Measurements from ENCODE around the gene ALK. TPM values are rescaled to one million over a fixed set of nuclear protein-coding genes. Genes with fewer than 3 reads are reported as not detected.

Gene ALK
- total RNA-seq, 1 donor: under 0.01 TPM

- no peak for DNase-seq (ENCODE audit: low read depth in 2 of 3, low spot score in 2 of 3)
These were observed 444.2 kb downstream of the ALK start for GRCh38 chr2:29477186-29477585.

GRCh38 chr2:29475499-29475898 lies 445.9 kb downstream of the ALK start:
- no peak for DNase-seq (ENCODE audit: low read depth in 2 of 3, low spot score in 2 of 3)

GRCh38 chr2:29469961-29470360 lies 451.4 kb downstream of the ALK start:
- no peak for DNase-seq (ENCODE audit: low read depth in 2 of 3, low spot score in 2 of 3)

- no peak for DNase-seq (ENCODE audit: low read depth in 2 of 3, low spot score in 2 of 3)
These were observed 451.9 kb downstream of the ALK start for GRCh38 chr2:29469516-29469915.

- DNase-seq (ENCODE audit: low read depth in 2 of 3, low spot score in 2 of 3): no peak
These were observed 458.0 kb downstream of the ALK start for GRCh38 chr2:29463181-29463900.

GRCh38 chr2:29462293-29462692 lies 459.1 kb downstream of the ALK start:
- DNase-seq (ENCODE audit: low read depth in 2 of 3, low spot score in 2 of 3): no peak

- no peak for DNase-seq (ENCODE audit: low read depth in 2 of 3, low spot score in 2 of 3)
These were observed 461.2 kb downstream of the ALK start for GRCh38 chr2:29460190-29460589.

- no peak for DNase-seq (ENCODE audit: low read depth in 2 of 3, low spot score in 2 of 3)
These were observed 461.8 kb downstream of the ALK start for GRCh38 chr2:29459445-29460179.

- no peak for DNase-seq (ENCODE audit: low read depth in 2 of 3, low spot score in 2 of 3)
These were observed 465.0 kb downstream of the ALK start for GRCh38 chr2:29456429-29456828.

GRCh38 chr2:29455200-29455860 lies 466.1 kb downstream of the ALK start:
- no peak for DNase-seq (ENCODE audit: low read depth in 2 of 3, low spot score in 2 of 3)

GRCh38 chr2:29452036-29452435 lies 469.4 kb downstream of the ALK start:
- no peak for DNase-seq (ENCODE audit: low read depth in 2 of 3, low spot score in 2 of 3)

GRCh38 chr2:29450596-29451222 lies 470.7 kb downstream of the ALK start:
- DNase-seq (ENCODE audit: low read depth in 2 of 3, low spot score in 2 of 3): peak in 1 of 3 donors; percentile 62

- DNase-seq (ENCODE audit: low read depth in 2 of 3, low spot score in 2 of 3): peak in 1 of 3 donors; percentile 48
These were observed 471.9 kb downstream of the ALK start for GRCh38 chr2:29449499-29449898.

- no peak for DNase-seq (ENCODE audit: low read depth in 2 of 3, low spot score in 2 of 3)
These were observed 473.2 kb downstream of the ALK start for GRCh38 chr2:29448096-29448688.

GRCh38 chr2:29447513-29447912 lies 473.9 kb downstream of the ALK start:
- DNase-seq (ENCODE audit: low read depth in 2 of 3, low spot score in 2 of 3): no peak

GRCh38 chr2:29446847-29447246 lies 474.5 kb downstream of the ALK start:
- DNase-seq (ENCODE audit: low read depth in 2 of 3, low spot score in 2 of 3): no peak

GRCh38 chr2:29444150-29444549 lies 477.2 kb downstream of the ALK start:
- no peak for DNase-seq (ENCODE audit: low read depth in 2 of 3, low spot score in 2 of 3)

- peak in 1 of 3 donors; percentile 62 for DNase-seq (ENCODE audit: low read depth in 2 of 3, low spot score in 2 of 3)
These were observed 477.8 kb downstream of the ALK start for GRCh38 chr2:29443627-29444026.

GRCh38 chr2:29443151-29443550 lies 478.2 kb downstream of the ALK start:
- DNase-seq (ENCODE audit: low read depth in 2 of 3, low spot score in 2 of 3): no peak

- no peak for DNase-seq (ENCODE audit: low read depth in 2 of 3, low spot score in 2 of 3)
These were observed 480.3 kb downstream of the ALK start for GRCh38 chr2:29440921-29441623.

All from hematopoietic multipotent progenitor cell (in vitro differentiated cells).